Measurements from ENCODE around the gene TBC1D25.
A peak's percentile ranks its signal among the peaks of the same experiment; 100 is the strongest.
"Not testable (repeated sequence)": the region's sequence is repeated elsewhere in the genome, so short reads cannot be mapped to it uniquely, and the experiment has no call there.

TBC1D25 gene

DNA sequence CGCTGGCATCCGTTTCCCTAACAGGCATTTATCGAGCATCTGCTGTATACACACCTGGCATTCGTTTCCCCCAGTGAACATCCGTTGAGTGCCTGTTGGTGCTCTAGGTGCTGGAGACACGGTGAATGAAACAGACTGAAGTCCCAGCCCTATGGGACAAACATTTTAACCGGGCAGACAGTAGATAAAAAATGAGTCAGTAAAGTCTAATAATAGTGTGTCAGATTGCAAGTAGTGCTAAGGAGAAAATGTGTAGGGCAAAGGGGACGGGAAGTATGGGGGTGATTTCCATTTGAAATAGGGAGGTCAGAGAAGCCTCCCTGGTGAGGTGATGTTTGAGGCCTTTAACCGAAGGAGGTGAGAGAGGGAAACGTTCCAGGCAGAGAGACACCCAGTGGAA, 23.2 kb upstream of the TBC1D25 start:
- DNase-seq (ENCODE audit: low read depth in 2 of 2) = no peak

DNA sequence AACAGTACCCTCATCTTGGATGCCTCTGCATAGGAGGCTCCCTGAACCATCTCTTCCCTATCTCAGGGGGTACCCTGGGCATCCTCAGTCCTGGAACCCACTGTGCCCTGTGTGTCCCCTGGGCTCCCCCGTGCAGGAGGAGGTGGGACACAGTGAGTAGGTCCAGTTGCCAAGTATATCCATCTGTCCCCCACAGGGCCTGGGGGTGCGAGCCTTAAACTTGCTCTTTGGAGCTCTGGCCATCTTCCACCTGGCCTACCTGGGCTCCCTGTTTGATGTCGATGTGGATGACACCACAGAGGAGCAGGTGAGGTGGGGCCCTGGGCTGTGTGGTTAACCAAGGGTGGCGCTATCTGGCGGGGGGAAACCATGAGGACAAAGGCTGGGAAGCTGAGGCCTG, 22.5 kb upstream of the TBC1D25 start:
- DNase-seq (ENCODE audit: low read depth in 2 of 2) = no peak

DNA sequence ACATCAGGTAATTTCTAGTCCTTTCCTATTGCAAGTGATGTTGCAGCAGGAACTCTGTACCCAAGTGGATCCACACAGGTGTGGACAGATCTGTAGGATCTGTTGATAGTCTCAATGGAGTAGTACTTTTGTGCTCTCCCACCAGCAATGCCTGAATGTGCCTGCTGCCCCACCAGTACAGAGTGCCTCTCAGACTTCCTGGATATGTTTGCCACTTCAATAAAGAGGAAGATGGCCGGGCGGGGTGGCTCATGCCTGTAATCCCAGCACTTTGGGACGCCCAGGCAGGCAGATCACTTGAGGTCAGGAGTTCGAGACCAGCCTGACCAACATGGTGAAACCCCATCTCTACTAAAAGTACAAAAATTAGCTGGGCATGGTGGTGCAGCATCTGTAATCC, 20.0 kb upstream of the TBC1D25 start:
- not testable (repeated sequence) for DNase-seq (ENCODE audit: low read depth in 2 of 2)

DNA sequence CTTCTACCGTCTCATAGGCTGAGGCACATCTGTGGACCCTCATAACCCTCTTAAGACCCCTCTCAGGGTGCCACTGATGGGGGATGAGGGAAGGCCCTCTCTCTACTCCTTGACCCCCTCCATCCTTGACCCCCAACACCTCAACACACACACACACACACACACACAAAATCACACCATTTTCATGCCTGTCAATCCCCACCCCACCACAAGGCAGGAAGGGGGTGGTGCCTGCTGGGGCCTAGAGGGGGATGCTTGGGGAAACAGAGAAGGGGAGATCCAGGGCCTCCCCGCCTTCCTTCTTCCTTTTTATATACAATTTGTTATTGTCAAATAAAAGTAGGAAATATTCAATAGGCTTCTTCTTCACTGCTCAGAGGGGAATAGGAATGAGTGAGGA, 19.1 kb upstream of the TBC1D25 start:
- no peak for DNase-seq (ENCODE audit: low read depth in 2 of 2)

DNA sequence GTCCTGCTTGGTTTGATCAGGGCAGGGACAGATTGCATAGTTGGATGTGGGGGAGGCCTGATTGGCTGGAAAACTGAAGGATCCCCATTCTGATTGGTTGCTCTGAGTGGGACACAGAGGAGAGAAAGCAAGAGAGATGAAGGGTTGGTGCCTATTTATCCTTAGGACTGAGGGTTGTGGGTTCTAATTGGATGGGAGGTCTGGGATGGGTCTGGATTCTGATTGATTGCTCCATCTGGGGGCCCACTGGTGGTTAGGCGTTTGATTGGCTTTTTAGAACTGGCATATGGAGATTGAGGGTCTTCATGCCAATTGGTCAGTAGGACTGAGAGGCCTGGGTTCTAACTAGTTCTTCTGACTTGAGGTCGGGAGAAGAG, 18.6 kb upstream of the TBC1D25 start:
- no peak for DNase-seq (ENCODE audit: low read depth in 2 of 2)

DNA sequence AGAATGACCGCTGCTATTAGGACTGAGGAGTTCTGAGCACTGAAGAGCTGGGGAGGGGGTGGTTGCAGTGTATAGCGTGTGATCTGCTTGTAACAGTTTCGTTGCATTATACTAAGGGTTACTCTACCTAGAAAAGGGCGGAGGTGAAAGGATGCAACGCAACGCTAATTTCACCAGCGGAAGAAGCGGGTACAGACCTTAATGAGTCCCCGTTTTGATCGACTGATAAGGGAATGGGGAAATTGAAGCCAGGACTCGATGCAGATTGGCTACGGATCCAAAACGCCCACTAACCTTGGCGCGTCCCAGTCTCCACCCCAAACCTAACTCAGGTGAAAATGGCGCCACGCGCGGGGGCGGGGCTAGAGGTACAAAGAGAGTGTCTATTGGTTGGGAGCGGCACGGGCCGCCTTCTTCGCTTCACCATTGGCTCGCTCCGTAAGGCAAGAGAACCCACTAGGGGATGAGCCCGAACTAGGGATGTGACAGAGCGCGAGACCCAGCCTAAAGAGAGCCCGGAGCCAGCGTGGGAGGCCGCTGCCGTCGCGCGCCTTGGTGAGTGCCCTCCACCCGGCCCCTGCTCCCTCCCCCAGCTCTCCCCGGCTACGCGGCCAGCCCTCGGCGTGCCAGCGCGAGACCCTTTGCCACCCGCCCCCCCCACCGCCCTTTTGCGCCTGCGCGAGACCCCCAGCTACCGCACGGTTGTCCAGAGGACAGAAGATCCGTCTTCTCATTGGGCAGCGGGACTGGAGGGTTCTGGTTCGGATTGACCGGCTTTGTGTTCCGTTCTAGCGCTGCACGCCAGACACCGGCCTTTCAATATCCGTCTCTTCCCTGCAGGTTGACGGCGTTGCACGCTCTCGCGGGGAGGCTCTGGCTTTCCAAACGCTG, 17.9 kb upstream of the TBC1D25 start, which contains the start of gene EBP:
Gene EBP (plus strand): TSS at position 456 of the 891 bp plus-strand sequence. CDS start 1,964 bp downstream, outside the sequence.
- DNase-seq (ENCODE audit: low read depth in 2 of 2) = peak; percentile 87 to 91

DNA sequence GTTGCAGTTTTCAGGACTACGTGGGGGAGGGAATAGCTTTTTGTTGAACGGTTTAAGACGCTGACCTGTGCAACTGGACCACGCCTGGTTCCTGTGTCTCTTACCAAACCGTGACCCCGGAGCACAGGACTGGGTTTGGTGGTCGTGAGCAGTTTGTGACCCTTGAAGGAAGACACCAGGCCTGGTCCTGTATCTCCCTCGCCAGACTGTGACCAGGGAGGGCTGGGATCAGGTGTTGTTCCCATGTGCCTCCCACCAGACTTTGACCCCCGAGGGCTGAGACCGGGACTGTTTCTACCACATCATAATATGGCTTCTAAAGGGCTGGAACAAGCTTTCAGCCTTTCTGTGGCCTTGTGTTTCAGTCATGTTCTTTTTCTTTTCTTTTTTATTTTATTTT, 17.2 kb upstream of the TBC1D25 start:
- DNase-seq (ENCODE audit: low read depth in 2 of 2) = no peak

DNA sequence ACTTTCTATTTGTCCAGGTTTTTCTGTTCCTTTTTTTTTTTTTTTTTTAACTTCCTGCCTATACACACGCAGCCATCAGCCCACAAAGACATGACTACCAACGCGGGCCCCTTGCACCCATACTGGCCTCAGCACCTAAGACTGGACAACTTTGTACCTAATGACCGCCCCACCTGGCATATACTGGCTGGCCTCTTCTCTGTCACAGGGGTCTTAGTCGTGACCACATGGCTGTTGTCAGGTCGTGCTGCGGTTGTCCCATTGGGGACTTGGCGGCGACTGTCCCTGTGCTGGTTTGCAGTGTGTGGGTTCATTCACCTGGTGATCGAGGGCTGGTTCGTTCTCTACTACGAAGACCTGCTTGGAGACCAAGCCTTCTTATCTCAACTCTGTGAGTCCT, 15.8 kb upstream of the TBC1D25 start:
- no peak for DNase-seq (ENCODE audit: low read depth in 2 of 2)

DNA sequence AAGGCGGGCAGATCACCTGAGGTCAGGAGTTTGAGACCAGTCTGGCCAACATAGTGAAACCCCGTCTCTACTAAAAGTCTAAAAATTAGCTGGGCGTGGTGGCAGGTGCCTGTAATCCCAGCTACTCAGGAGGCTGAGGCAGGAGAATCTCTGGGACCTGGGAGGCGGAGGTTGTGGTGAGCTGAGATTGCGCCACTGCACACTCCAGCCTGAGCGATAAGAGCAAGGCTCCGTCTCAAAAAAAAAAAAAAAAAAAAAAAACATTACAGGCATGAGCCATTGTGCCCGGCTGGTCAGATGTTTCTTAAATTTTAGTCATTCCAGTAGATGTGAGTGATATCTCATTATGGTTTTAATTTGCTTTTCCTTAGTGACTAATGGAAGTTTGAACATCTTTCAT, 13.7 kb upstream of the TBC1D25 start:
- DNase-seq (ENCODE audit: low read depth in 2 of 2) = not testable (repeated sequence)

DNA sequence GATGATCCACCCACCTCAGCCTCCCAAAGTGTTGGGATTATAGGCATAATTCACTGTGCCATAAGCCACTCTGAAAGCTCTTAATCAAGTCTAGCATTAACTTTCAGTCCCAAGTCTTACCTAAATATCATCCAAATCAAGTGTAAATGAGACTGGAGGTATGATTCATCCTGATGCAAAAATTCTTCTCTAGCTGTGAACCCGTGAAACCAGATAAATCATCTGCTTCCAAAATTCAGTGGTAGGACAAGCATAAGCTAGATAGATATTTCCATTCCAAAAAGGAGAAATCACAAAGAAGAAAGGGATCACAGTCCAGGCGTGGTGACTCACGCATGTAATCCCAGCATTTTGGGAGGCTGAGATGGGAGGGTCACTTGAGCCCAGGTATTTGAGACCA, 8.8 kb upstream of the TBC1D25 start:
- DNase-seq (ENCODE audit: low read depth in 2 of 2) = no peak

DNA sequence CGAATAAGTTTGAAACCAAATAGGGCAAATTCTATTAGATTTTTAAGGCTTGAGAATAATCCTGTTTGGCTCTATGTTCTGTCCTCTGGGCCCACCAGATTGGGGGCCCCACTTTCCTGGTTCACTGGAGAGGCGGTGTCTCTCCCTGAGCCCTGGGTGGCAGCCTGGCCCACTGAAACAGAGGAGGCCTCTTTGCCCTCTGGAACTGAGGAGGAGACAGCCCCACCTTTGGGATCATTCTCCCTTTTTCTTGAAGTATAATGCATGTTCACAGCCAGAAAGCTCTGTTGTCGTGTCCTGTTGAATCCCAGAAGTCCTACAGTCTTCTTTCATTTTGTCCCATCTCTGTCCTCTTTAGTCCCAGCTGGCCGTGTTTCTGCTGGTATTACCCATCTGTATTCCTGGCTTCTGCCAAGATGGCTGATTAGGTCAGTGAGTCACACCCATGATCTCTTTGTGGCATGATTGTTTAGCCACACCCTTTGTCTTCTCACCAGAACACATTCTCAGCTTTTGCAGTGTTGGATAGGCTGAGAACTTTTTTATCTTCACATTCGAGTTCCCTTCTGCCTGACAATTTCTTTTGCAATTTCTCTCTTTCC, 8.1 kb upstream of the TBC1D25 start:
- DNase-seq (ENCODE audit: low read depth in 2 of 2) = no peak

DNA sequence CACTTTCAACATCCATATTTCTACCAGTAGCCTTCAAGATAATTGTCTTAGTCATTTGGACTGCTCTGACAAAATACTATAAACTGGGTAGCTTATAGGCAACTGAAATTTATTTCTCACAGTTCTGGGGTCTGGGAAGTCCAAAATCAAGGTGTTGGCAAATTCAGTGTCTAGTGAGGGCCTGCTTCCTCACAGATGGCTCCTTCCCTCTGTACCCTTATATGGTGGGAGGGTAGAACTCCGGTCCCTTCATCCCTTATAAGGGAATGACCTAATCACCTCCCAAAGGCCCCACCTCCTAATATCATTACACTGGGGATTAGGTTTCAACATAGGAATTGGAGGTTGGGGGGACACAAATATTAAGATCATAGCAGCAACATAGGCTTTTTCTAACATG, 7.4 kb upstream of the TBC1D25 start:
- DNase-seq (ENCODE audit: low read depth in 2 of 2) = no peak

DNA sequence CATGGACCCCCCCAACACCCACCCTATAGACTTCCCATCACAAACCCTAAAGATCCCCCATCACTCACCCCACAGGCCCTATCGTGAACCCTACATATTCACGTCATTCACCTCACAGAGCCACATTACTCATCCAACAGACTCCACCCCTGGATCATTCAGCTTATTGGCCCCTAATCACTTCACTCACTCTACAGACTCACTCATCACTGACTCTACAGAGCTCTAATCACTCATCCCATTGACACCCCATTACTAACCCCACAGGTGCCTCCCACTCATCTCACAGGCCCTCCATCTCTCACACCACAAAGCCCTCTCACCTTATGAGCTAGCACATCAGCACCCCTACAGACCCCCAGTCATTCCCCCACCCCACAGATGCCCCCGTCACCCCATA, 6.3 kb upstream of the TBC1D25 start:
- DNase-seq (ENCODE audit: low read depth in 2 of 2) = no peak

DNA sequence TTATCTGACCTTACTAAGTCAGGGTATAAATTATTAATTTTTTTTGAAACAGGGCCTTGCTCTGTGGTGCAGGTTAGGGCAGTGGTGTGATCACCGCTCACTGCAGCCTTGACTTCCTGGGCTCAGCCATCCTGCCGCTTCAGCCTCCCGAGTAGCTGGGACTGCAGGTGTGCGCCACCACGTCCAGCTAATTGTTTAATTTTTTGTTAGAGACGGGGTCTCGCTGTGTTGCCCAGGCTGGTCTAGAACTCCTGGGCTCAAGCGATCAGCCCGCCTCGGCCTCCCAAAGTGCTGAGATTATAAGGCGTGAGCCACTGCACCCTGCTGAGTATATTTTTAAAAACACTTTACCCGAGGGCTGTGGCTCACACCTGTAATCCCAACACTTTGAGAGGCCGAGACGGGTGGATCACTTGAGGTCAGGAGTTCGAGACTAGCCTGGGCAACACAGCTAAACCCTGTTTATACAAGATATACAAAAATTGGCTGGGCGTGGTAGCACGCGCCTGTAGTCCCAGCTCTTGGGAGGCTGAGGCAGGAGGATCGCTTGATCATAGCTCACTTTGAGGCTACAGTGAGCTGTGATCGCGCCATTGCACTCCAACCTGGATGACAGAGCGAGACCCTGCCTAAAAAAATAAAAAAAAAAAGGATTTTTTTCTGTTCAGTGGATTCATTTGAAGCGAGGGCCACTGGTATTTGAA, 721 bp upstream of the TBC1D25 start:
- no peak for DNase-seq (ENCODE audit: low read depth in 2 of 2)

DNA sequence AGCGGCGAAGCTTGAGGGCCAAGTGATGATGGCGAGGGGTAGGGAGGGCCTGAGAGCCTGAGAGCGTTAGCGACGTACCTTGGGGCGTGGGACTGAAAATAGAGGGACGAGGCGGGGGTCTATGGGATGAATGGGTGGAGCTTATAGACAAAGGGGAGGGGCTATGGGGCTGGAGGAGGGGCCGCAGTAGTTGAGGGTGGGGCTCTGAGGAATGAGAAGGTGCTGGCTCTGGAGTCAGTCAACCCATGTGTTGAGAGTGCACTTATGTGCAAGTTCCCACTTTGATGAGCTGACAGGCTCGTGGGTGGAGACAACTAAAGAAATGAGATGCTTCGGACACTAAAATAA, 488 bp downstream of the TBC1D25 start:
- peak; percentile 19 to 22 for DNase-seq (ENCODE audit: low read depth in 2 of 2)

DNA sequence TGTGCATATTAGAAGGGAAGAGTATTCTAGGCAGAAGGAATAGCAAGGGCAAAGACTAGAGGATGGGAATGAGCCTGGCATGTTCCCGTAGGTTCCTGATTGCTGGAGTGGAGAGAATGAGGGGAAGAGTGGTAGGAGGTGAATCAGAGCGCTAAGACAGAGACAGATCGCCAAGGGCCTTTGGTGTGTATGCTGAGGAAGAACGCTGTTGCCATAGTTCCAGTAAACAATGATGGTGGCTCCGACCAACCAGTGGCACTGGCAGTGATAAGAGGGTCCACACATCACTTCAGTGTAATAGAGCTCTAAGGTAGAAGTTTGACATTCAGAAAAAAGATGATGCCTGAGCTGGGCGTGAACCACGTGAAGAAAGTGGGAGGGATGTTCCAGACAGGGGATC, 966 bp downstream of the TBC1D25 start:
- no peak for DNase-seq (ENCODE audit: low read depth in 2 of 2)

DNA sequence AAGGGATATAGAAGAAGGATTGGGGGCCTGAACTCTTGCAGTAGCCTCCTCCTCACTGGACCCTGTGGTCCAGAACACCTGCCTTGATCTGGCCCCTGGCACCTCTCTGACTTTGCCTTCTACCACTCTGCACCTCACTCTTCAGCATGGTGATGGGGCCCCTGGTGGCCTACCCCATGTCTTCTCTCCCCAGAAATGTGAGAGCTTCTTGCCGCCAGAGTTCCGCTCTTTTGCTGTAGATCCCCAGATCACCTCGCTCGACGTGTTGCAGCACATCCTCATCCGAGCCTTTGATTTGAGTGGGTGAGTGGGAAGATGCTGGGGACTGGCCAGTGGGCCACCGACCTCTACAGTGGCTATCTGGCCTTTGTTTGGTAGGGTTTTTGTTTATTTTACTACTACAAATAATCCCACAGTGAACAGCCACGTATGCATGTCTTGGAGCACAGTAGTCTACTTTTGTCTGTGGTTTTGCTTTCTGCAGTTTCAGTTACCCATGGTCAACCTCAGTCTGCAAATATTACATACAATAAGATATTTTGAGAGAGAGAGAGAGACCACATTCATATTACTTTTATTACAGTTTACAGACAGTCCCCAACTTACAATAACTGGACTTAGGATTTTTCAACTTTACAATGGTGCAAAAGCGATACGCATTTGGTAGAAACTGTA, 1.8 kb downstream of the TBC1D25 start:
- no peak for DNase-seq (ENCODE audit: low read depth in 2 of 2)

DNA sequence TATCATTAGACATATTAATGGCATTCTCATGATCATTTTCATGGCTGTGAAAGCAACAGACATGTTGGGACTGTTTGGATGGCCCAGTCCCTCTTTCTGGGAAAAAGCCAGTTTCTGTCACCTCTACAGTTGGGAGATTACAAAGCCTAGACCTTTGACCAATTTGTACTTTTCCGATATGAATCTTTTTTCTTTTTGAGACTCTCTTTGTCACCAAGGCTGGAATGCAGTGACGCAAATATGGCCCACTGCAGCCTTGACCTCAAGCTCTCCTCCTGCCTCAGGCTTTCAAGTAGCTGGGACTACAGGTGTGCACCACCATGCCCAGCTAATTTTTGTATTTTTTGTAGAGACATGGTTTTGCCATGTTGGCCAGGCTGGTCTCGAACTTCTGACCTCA, 9.4 kb downstream of the TBC1D25 start:
- no peak for DNase-seq (ENCODE audit: low read depth in 2 of 2)

DNA sequence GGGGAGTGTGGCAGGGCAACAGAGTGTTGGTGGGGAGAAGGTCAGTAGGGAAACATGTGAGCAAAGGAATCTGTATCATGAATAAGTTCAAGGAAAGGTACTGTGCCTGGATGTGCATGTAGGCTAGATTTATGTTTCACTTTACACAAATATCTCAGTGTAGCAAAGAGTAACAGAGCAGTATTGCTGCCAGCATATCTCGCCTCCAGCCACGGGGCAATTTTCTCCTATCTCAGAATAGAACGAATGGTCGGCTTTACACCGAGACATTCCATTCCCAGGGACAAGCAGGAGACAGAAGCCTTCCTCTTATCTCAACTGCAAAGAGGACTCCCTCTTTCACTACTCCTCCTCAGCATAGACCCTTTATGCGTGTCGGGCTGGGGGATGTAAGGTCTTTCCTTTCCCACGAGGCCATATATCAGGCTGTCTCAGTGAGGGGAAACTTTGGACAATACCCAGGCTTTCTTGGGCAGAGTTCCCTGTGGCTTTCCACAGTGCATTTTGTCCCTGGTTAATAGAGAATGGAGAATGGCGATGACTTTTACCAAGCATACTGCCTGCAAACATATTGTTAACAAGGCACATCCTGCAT, 16.3 kb downstream of the TBC1D25 start:
- DNase-seq (ENCODE audit: low read depth in 2 of 2) = not testable (repeated sequence)

DNA sequence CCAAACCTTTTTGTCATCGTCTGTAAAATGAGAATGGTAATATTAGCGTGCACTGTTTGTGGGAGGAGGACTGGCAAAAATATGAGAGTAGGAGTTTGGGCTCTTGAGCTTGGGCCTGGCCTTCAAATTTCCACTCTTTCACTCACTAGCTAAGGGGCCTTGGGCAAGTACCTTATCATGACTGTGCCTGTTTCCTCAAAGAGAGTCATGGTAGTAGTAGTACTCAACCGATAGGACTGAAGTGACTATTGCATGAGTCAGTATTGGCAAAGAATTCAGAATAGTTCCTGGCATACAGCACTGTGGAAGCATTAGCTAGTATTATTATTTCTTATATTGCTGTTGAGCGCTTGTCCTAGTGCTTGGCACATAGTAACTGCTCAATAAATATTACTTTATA, 18.8 kb downstream of the TBC1D25 start:
- no peak for DNase-seq (ENCODE audit: low read depth in 2 of 2)

DNA sequence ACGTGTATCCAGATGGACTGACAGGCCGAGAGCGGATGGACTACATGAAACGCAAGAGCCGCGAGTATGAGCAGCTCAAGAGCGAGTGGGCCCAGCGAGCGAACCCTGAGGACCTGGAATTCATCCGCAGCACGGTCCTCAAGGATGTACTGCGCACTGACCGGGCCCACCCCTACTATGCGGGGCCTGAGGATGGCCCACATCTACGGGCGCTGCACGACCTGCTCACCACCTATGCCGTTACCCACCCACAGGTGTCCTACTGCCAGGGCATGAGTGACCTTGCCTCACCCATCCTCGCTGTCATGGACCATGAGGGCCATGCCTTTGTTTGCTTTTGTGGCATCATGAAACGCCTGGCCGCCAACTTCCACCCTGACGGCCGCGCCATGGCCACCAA, 20.1 kb downstream of the TBC1D25 start:
- DNase-seq (ENCODE audit: low read depth in 2 of 2) = no peak

DNA sequence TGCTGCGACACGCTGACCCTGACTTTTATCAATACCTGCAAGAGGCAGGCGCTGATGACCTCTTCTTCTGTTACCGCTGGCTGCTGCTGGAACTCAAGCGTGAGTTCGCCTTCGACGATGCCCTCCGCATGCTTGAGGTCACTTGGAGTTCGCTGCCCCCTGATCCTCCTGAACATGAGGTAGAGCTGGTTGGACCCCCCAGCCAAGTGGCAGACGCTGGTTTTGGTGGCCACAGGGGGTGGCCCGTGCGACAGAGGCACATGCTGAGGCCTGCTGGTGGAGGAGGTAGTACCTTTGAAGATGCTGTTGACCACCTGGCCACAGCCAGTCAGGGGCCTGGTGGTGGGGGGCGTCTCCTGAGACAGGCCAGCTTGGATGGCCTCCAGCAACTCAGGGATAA, 20.5 kb downstream of the TBC1D25 start:
- no peak for DNase-seq (ENCODE audit: low read depth in 2 of 2)

All from stimulated activated CD8-positive, alpha-beta memory T cell treated with anti-CD3 and anti-CD28 coated beads, Interleukin-7, amount 100 ng/mL, for 4 hours (primary cell).